ENCODE results near the gene CYTH3.

The CYTH3 gene

GRCh38 chr7:6167587-6168476 is 104.6 kb downstream of the CYTH3 start:
- DNase-seq, result no peak

GRCh38 chr7:6167004-6167551 is 105.3 kb downstream of the CYTH3 start:
- no peak for DNase-seq

- no peak for DNase-seq
These were observed 106.0 kb downstream of the CYTH3 start for GRCh38 chr7:6166443-6166891.

- DNase-seq, result no peak
These were observed 106.7 kb downstream of the CYTH3 start for GRCh38 chr7:6165521-6166320.

- DNase-seq, result no peak
These were observed 107.3 kb downstream of the CYTH3 start for GRCh38 chr7:6165075-6165474.

- DNase-seq, result no peak
These were observed 107.9 kb downstream of the CYTH3 start for GRCh38 chr7:6164491-6164890.

GRCh38 chr7:6164010-6164409 is 108.4 kb downstream of the CYTH3 start:
- no peak for DNase-seq

- DNase-seq, result no peak
These were observed 109.0 kb downstream of the CYTH3 start for GRCh38 chr7:6163402-6163801.

- no peak for DNase-seq
These were observed 109.6 kb downstream of the CYTH3 start for GRCh38 chr7:6162650-6163366.

GRCh38 chr7:6162331-6162620 is 110.1 kb downstream of the CYTH3 start:
- no peak for DNase-seq

GRCh38 chr7:6161463-6162330 is 110.7 kb downstream of the CYTH3 start:
- no peak for DNase-seq

- peak in 26 of 51 donors; percentile 9 to 65 (median 33) for DNase-seq
These were observed 112.2 kb downstream of the CYTH3 start for GRCh38 chr7:6160191-6160623.

- no peak for DNase-seq
These were observed 112.8 kb downstream of the CYTH3 start for GRCh38 chr7:6159524-6160031.

- DNase-seq, result peak in 3 of 51 donors; percentile 12 to 71 (median 56)
These were observed 113.3 kb downstream of the CYTH3 start for GRCh38 chr7:6159097-6159483.

- DNase-seq, result peak in 22 of 51 donors; percentile 19 to 71 (median 42)
These were observed 113.9 kb downstream of the CYTH3 start for GRCh38 chr7:6158424-6159096.

GRCh38 chr7:6157685-6158423 is 114.6 kb downstream of the CYTH3 start:
- DNase-seq, result no peak

GRCh38 chr7:6156734-6157133 is 115.7 kb downstream of the CYTH3 start:
- no peak for DNase-seq

- no peak for DNase-seq
These were observed 116.8 kb downstream of the CYTH3 start for GRCh38 chr7:6155596-6155995.
